HEK293T (cell line): Measurements from ENCODE around the gene E2F7.

Experiments used
- ARNT ChIP-seq: fragments of 450-650 bp; IDR thresholded peaks from 2 replicates; pipeline ENCODE4 v1.6.1; 2017; ENCODE audit warnings: mild to moderate bottlenecking
- BHLHE40 ChIP-seq: fragments of 450-650 bp; IDR thresholded peaks from 2 replicates; pipeline ENCODE4 v1.6.1; 2016; ENCODE audit warnings: mild to moderate bottlenecking, moderate library complexity, borderline replicate concordance
- CTBP1 ChIP-seq: fragments of 450-650 bp; IDR thresholded peaks from 2 replicates; pipeline ENCODE4 v1.6.1; 2016; ENCODE audit warnings: borderline replicate concordance
- FOXA1 ChIP-seq: fragments of 450-650 bp; IDR thresholded peaks from 2 replicates; pipeline ENCODE4 v1.6.1; 2016; ENCODE audit warnings: mild to moderate bottlenecking
- FOXK2 ChIP-seq: fragments of 450-650 bp; IDR thresholded peaks from 2 replicates; pipeline ENCODE4 v1.6.1; 2016; ENCODE audit warnings: mild to moderate bottlenecking
- FOXM1 ChIP-seq: fragments of 450-650 bp; IDR thresholded peaks from 2 replicates; pipeline ENCODE4 v1.6.1; 2017; ENCODE audit warnings: mild to moderate bottlenecking, borderline replicate concordance
- HDGF ChIP-seq: fragments of 450-650 bp; IDR thresholded peaks from 2 replicates; pipeline ENCODE4 v1.6.1; 2017; ENCODE audit warnings: antibody characterized with exemption, borderline replicate concordance
- L3MBTL2 ChIP-seq: fragments of 450-650 bp; conservative IDR thresholded peaks from 2 replicates; pipeline ENCODE4 v1.6.1; 2016; ENCODE audit warnings: mild to moderate bottlenecking
- LEF1 ChIP-seq: fragments of 450-650 bp; IDR thresholded peaks from 2 replicates; pipeline ENCODE4 v1.6.1; 2017; ENCODE audit warnings: mild to moderate bottlenecking, borderline replicate concordance
- SP1 ChIP-seq: fragments of 450-650 bp; IDR thresholded peaks from 2 replicates; pipeline ENCODE4 v1.6.1; 2017
- SUZ12 ChIP-seq: fragments of 450-650 bp; IDR thresholded peaks from 2 replicates; pipeline ENCODE4 v1.6.1; 2016; ENCODE audit warnings: mild to moderate bottlenecking
- TARDBP ChIP-seq: fragments of 450-650 bp; IDR thresholded peaks from 2 replicates; pipeline ENCODE4 v1.6.1; 2016
- ZNF384 ChIP-seq: fragments of 450-650 bp; IDR thresholded peaks from 2 replicates; pipeline ENCODE4 v1.6.1; 2016
- TF ChIP-seq, protein P1 (sequence below): fragments of 450-650 bp; IDR thresholded peaks from 2 replicates; pipeline ENCODE4 v1.6.1; 2016

DNA sequence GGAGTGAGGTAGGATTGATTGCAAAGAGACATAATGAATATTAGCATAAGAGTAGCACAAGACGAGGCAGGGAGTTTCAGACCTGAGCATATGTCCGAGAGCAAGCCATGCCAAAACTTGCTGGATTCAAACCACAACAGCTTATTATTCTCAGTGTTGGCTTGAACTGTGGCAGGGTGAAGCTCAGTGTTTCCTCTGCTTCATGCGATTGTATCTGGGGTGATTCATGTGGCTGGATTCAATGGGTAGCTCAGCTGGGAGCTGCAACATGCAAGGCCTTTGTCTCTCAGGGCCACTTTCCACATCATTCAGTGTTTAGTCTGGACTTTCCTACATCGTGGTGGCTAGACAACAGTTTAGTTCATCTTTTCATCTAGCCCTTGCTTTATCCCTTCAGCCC is 22.1 kb upstream of the E2F7 start:
- TF ChIP-seq TARDBP, result no peak
- TF ChIP-seq BHLHE40, result no peak
- TF ChIP-seq ZNF384, result no peak
- no peak for TF ChIP-seq FOXK2
- no peak for TF ChIP-seq ARNT
- no peak for TF ChIP-seq HDGF
- no peak for TF ChIP-seq FOXA1
- no peak for TF ChIP-seq LEF1
- TF ChIP-seq L3MBTL2, result no peak
- no peak for TF ChIP-seq SP1
- TF ChIP-seq FOXM1, result no peak
- TF ChIP-seq SUZ12, result no peak
- no peak for TF ChIP-seq CTBP1
- TF ChIP-seq, protein P1, sequence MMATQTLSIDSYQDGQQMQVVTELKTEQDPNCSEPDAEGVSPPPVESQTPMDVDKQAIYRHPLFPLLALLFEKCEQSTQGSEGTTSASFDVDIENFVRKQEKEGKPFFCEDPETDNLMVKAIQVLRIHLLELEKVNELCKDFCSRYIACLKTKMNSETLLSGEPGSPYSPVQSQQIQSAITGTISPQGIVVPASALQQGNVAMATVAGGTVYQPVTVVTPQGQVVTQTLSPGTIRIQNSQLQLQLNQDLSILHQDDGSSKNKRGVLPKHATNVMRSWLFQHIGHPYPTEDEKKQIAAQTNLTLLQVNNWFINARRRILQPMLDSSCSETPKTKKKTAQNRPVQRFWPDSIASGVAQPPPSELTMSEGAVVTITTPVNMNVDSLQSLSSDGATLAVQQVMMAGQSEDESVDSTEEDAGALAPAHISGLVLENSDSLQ, result no peak
